GM06990 (cell line): ENCODE data around the gene LHFPL2.

Experiments used
- DNase-seq: peaks from one replicate; pipeline ENCODE4 v3.0.0-alpha.2; 2011; ENCODE audit not compliant: insufficient read length; ENCODE audit errors: extremely low read depth
- H3K27me3 ChIP-seq: replicated peaks from 2 replicates; pipeline ENCODE4 v1.6.0; 2011; ENCODE audit warnings: low read length; ENCODE audit not compliant: control insufficient read depth, insufficient read depth
- H3K36me3 ChIP-seq: 2 replicates; pipeline ENCODE4 v1.5.1; 2011; ENCODE audit warnings: low read length; ENCODE audit not compliant: control insufficient read depth, insufficient read depth
- H3K4me3 ChIP-seq: replicated peaks from 2 replicates; pipeline ENCODE4 v1.5.1; 2011; ENCODE audit warnings: low read depth, mild to moderate bottlenecking, control low read depth, low read length
- TF ChIP-seq, protein P1 (sequence below): IDR thresholded peaks from 2 replicates; pipeline ENCODE4 v1.5.1; 2011; ENCODE audit warnings: low read length, control low read depth, mild to moderate bottlenecking, inconsistent platforms; ENCODE audit not compliant: insufficient read depth, poor library complexity, severe bottlenecking

The LHFPL2 gene

DNA sequence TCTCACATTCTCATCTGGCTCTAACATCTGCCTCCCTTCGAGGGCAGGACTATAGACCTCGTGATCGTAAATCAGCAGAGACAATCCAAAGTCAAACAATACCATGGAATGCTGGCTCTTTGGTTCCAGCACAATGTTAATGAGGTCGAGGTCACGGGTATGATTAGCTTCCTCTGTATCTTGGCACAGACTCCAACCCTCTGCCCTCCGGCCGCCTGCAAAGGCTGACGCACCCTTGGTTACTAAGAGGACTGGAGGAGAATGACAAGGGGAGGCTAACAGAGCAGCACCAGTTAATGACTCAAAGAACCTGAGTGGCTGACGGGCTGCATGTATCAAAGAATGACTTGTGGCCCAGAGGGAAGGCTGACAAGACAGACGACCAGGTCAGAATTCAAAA is 10.1 kb downstream of the LHFPL2 start:
- H3K4me3 ChIP-seq: no peak overlapping the region

DNA sequence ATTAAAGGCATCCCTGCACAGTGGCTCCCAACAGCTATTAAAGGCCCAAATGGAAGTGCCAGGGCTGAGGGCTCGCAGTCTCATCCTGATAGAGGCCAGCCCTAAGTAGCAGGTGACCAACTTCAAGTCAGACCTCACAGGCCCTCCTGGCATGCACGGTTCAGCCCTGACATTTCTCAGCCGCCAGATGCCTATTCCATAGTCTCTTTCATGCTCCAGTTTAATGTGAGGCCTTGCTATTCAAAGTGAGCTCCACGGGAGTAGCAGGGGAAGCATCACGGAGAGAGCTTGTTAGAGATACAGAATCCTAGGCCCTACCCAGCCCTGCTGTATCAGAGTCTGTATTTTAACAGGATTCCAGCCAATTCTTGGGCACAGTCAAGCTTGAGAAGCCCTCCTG is 11.1 kb downstream of the LHFPL2 start:
- Histone ChIP-seq H3K36me3 (0 out of 2 replicates have a peak, but pooled peaks cover 1% of the 10 kb centered on the region), H3K4me3 (no peak overlapping the region), H3K27me3 (no peaks in the 10 kb centered on the region)
- no peak for DNase-seq
- TF ChIP-seq, protein P1, sequence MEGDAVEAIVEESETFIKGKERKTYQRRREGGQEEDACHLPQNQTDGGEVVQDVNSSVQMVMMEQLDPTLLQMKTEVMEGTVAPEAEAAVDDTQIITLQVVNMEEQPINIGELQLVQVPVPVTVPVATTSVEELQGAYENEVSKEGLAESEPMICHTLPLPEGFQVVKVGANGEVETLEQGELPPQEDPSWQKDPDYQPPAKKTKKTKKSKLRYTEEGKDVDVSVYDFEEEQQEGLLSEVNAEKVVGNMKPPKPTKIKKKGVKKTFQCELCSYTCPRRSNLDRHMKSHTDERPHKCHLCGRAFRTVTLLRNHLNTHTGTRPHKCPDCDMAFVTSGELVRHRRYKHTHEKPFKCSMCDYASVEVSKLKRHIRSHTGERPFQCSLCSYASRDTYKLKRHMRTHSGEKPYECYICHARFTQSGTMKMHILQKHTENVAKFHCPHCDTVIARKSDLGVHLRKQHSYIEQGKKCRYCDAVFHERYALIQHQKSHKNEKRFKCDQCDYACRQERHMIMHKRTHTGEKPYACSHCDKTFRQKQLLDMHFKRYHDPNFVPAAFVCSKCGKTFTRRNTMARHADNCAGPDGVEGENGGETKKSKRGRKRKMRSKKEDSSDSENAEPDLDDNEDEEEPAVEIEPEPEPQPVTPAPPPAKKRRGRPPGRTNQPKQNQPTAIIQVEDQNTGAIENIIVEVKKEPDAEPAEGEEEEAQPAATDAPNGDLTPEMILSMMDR: no peak

More for the DNA sequence above, 10.1 kb downstream of the LHFPL2 start:
- TF ChIP-seq, protein P1: no peak
- no peak for DNase-seq
- H3K27me3 ChIP-seq: no peaks in the 10 kb centered on the region
- 0 out of 2 replicates have a peak, but pooled peaks cover 1% of the 10 kb centered on the region for H3K36me3 ChIP-seq

DNA sequence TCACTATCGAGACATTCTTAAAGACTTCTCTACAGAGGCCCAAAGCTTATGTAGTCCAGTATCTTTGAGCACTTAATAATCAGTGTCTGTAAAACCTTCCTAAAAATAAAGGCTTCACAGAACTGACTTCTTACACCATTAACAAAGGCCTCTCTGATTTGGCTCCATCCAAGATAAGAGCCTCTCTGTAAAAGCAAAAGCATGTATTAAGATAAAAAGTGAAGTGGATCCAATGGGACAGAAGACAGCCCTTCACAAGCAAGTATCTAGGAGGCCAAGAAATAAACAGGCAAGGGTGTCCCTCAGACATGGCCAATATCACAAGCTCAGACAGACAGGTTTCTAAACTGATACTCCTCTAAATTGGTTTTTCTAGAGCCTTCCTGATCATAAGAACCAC is 11.9 kb downstream of the LHFPL2 start:
- TF ChIP-seq, protein P1: no peak
- no peak for DNase-seq
- peaks cover 4% of the 10 kb centered on the region; the same call in 1 of the 2 replicates for H3K36me3 ChIP-seq
- H3K4me3 ChIP-seq: no peak overlapping the region
- H3K27me3 ChIP-seq: no peaks in the 10 kb centered on the region

DNA sequence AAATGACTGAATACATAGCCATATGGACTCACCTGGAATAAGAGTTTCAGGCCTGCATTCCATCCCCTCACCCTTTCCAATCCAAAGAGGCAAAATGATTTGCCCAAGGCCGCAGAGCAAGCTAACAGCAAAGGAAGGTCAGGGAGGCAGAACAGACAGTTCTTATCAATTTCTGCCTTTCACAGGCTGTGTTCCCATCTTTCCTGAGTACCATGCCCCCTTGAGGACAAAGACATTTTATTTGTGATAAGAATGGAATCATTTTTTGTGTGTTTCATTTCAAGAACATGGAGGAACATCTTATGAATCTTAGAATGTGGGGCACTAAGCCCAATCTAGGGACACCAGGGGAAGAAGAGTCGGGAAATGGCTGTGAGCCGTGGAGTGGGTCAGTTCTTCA is 13.9 kb downstream of the LHFPL2 start:
- TF ChIP-seq, protein P1: no peak
- no peak for DNase-seq
- Histone ChIP-seq H3K36me3 (peaks cover 8% of the 10 kb centered on the region; the same call in 1 of the 2 replicates), H3K4me3 (no peak overlapping the region), H3K27me3 (no peaks in the 10 kb centered on the region)

DNA sequence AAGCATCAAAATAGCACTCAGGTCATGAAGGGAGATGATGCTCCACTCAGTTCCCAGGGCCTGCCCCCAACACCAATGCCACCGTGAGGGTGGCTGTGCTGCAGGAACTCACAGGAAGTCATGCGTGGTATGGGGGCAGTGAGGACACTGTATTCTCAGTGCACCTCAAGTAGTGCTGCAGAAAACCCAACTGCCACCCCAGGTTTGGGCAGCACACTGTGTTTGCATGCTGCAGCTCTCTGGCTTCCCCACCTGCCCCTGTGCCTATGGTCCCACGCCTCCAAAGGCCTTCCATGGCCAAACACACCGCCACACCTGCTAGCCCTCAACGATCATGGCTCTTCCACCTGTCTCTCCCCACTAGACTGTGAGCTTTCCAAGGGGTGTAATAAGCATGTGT is 14.3 kb downstream of the LHFPL2 start:
- Histone ChIP-seq H3K36me3 (peaks cover 8% of the 10 kb centered on the region; the same call in 1 of the 2 replicates), H3K27me3 (no peaks in the 10 kb centered on the region), H3K4me3 (no peak overlapping the region)
- DNase-seq: no peak
- TF ChIP-seq, protein P1: no peak

DNA sequence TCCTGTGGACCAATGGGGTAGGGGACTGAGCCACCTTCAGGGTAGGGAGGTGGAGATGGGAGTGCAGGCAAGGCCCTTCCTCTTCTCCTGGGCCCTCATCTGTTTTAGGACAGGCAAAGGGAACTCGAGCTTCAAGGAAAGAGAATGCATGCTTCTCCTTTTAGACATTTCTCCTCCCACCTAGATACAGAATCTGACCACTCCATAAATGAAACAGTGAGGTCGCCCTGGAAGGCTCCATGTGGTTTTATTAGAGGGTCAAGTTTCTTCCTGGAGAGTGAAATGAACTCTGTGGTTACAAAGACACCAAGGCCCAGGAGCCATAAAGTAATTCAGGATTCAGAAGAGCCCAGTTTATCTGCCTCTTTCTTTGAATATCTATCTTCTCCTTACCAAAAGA is 14.9 kb downstream of the LHFPL2 start:
- Histone ChIP-seq H3K4me3 (no peak overlapping the region), H3K27me3 (no peaks in the 10 kb centered on the region), H3K36me3 (peaks cover 8% of the 10 kb centered on the region)
- TF ChIP-seq, protein P1: no peak
- DNase-seq: no peak
